Activated naive CD8-positive, alpha-beta T cell treated with anti-CD3 and anti-CD28 coated beads, Interleukin-2, amount 10 ng/mL, durations not matched to agents 7 days and 5 days (primary cell): Measurements from ENCODE around the gene CD209. TPM values are rescaled to one million over a fixed set of nuclear protein-coding genes. Genes with fewer than 3 reads are reported as not detected.
"Not testable (repeated sequence)": the region's sequence is repeated elsewhere in the genome, so short reads cannot be mapped to it uniquely, and the experiment has no call there.

Experiments
- ATAC-seq: fragments of 150-1000 bp; cut with Tn5 transposase; one replicate; pipeline ENCODE4 v1.10.0; 2021; ENCODE audit warnings: low read depth, moderate library complexity
- POLR2A ChIA-PET: fragments of 350-600 bp; sonication (Branson Sonifier 250); formaldehyde crosslinking; loops from one replicate; lab custom pipeline; 2021; ENCODE audit warnings: antibody characterized with exemption; lab: Charles Lee
- DNase-seq: peaks from one replicate; pipeline ENCODE4 v3.0.0; 2021
- H3K27ac Mint-ChIP-seq: one replicate; pipeline ENCODE4 v1.8.0; 2022; ENCODE audit warnings: mild to moderate bottlenecking, mixed read lengths
- H3K27me3 Mint-ChIP-seq: one replicate; pipeline ENCODE4 v1.8.0; 2022; ENCODE audit warnings: mild to moderate bottlenecking, moderate library complexity, mixed read lengths
- H3K36me3 Mint-ChIP-seq: one replicate; pipeline ENCODE4 v1.8.0; 2021; ENCODE audit warnings: mild to moderate bottlenecking, mixed read lengths
- H3K4me1 Mint-ChIP-seq: one replicate; pipeline ENCODE4 v1.8.0; 2021; ENCODE audit warnings: mixed read lengths
- H3K4me3 Mint-ChIP-seq: one replicate; pipeline ENCODE4 v1.8.0; 2022; ENCODE audit warnings: mild to moderate bottlenecking, moderate library complexity, mixed read lengths
- H3K9me3 Mint-ChIP-seq: one replicate; pipeline ENCODE4 v1.8.0; 2021; ENCODE audit warnings: mixed read lengths
- total RNA-seq, 2 experiments: library from RNA; stranded (reverse); gene quantifications; one replicate each; pipeline ENCODE4 v1.2.3, GENCODE V29; 2021

CD209 gene
- total RNA-seq, 2 experiments from 2014 or later: 0.19 to 0.62 TPM

GRCh38 chr19:7759156-7759555, 11.8 kb upstream of the CD209 start:
- peaks cover 5% of the 10 kb centered on the region for H3K27me3 Mint-ChIP-seq
- no peak overlapping the region for H3K27ac Mint-ChIP-seq
- peaks cover 5% of the 10 kb centered on the region for H3K36me3 Mint-ChIP-seq
- DNase-seq (no peak), ATAC-seq (no peak)
- H3K4me1 Mint-ChIP-seq: no peaks in the 10 kb centered on the region
- no peak overlapping the region for H3K4me3 Mint-ChIP-seq
- peaks cover 27% of the 10 kb centered on the region for H3K9me3 Mint-ChIP-seq
- POLR2A ChIA-PET: no interaction called here

- no peak overlapping the region for H3K27ac Mint-ChIP-seq
- POLR2A ChIA-PET: no interaction called here
- no peak for ATAC-seq
- peaks cover 5% of the 10 kb centered on the region for H3K36me3 Mint-ChIP-seq
- H3K4me1 Mint-ChIP-seq: no peaks in the 10 kb centered on the region
- peaks cover 32% of the 10 kb centered on the region for H3K9me3 Mint-ChIP-seq
- H3K4me3 Mint-ChIP-seq: no peak overlapping the region
- DNase-seq: no peak
- peaks cover 5% of the 10 kb centered on the region for H3K27me3 Mint-ChIP-seq
Observed at GRCh38 chr19:7757358-7757757, 10.0 kb upstream of the CD209 start.

- Mint-ChIP-seq H3K27me3 (peaks cover 5% of the 10 kb centered on the region), H3K27ac (no peak overlapping the region), H3K4me3 (no peak overlapping the region), H3K9me3 (peaks cover 31% of the 10 kb centered on the region), H3K4me1 (no peaks in the 10 kb centered on the region), H3K36me3 (peaks cover 5% of the 10 kb centered on the region)
- ATAC-seq (no peak), DNase-seq (no peak)
- POLR2A ChIA-PET: interaction anchor here (0.7 kb wide), 1 partner anchor 29 kb away, joined by 3 read pairs; no protein-coding TSS in a partner anchor
Observed at GRCh38 chr19:7756258-7756657, 8.9 kb upstream of the CD209 start.

- no peak for ATAC-seq
- H3K4me1 Mint-ChIP-seq: no peaks in the 10 kb centered on the region
- peaks cover 26% of the 10 kb centered on the region for H3K9me3 Mint-ChIP-seq
- peaks cover 4% of the 10 kb centered on the region for H3K36me3 Mint-ChIP-seq
- H3K4me3 Mint-ChIP-seq: no peak overlapping the region
- no peak overlapping the region for H3K27ac Mint-ChIP-seq
- peaks cover 5% of the 10 kb centered on the region for H3K27me3 Mint-ChIP-seq
- POLR2A ChIA-PET: no interaction called here
- DNase-seq: no peak
Observed at GRCh38 chr19:7751157-7751783, 3.9 kb upstream of the CD209 start.

- Mint-ChIP-seq H3K9me3 (peaks cover 18% of the 10 kb centered on the region), H3K4me1 (no peaks in the 10 kb centered on the region), H3K4me3 (no peak overlapping the region), H3K27me3 (no peaks in the 10 kb centered on the region), H3K36me3 (peaks cover 2% of the 10 kb centered on the region), H3K27ac (no peak overlapping the region)
- no peak for ATAC-seq
- POLR2A ChIA-PET: no interaction called here
- DNase-seq: no peak
Observed at GRCh38 chr19:7748756-7749155, 1.4 kb upstream of the CD209 start.

- H3K9me3 Mint-ChIP-seq: peaks cover 17% of the 10 kb centered on the region
- no peak for ATAC-seq
Observed at GRCh38 chr19:7748171-7748570, 837 bp upstream of the CD209 start.

GRCh38 chr19:7746306-7746705, 1.0 kb downstream of the CD209 start:
- H3K36me3 Mint-ChIP-seq, H3K4me1 Mint-ChIP-seq, DNase-seq, POLR2A ChIA-PET, ATAC-seq, H3K27me3 Mint-ChIP-seq, H3K27ac Mint-ChIP-seq, H3K4me3 Mint-ChIP-seq: not testable (repeated sequence)
- peaks cover 13% of the 10 kb centered on the region for H3K9me3 Mint-ChIP-seq

More at GRCh38 chr19:7748171-7748570, 837 bp upstream of the CD209 start:
- no peak overlapping the region for H3K27ac Mint-ChIP-seq
- H3K27me3 Mint-ChIP-seq: no peaks in the 10 kb centered on the region
- H3K4me3 Mint-ChIP-seq: no peak overlapping the region
- POLR2A ChIA-PET: no interaction called here
- DNase-seq: no peak
- no peaks in the 10 kb centered on the region for H3K4me1 Mint-ChIP-seq
- peaks cover 2% of the 10 kb centered on the region for H3K36me3 Mint-ChIP-seq

- H3K27ac Mint-ChIP-seq: no peak overlapping the region
- H3K4me1 Mint-ChIP-seq: no peaks in the 10 kb centered on the region
- ATAC-seq (no peak), DNase-seq (no peak)
- H3K4me3 Mint-ChIP-seq: no peak overlapping the region
- peaks cover 12% of the 10 kb centered on the region for H3K27me3 Mint-ChIP-seq
- POLR2A ChIA-PET: no interaction called here
- peaks cover 6% of the 10 kb centered on the region for H3K9me3 Mint-ChIP-seq
- no peaks in the 10 kb centered on the region for H3K36me3 Mint-ChIP-seq
Observed at GRCh38 chr19:7744871-7745650, 2.3 kb downstream of the CD209 start.

- peaks cover 12% of the 10 kb centered on the region for H3K27me3 Mint-ChIP-seq
- peaks cover 5% of the 10 kb centered on the region for H3K9me3 Mint-ChIP-seq
- peaks cover under 1% of the 10 kb centered on the region for H3K4me1 Mint-ChIP-seq
- no peak for DNase-seq
- H3K4me3 Mint-ChIP-seq: no peak overlapping the region
- H3K36me3 Mint-ChIP-seq: no peaks in the 10 kb centered on the region
- no peak overlapping the region for H3K27ac Mint-ChIP-seq
- ATAC-seq: no peak
- POLR2A ChIA-PET: no interaction called here
Observed at GRCh38 chr19:7744199-7744786, 3.0 kb downstream of the CD209 start.

- Mint-ChIP-seq H3K4me1 (peaks cover 2% of the 10 kb centered on the region), H3K27ac (no peak overlapping the region), H3K27me3 (peaks cover 12% of the 10 kb centered on the region), H3K9me3 (peaks cover 4% of the 10 kb centered on the region), H3K36me3 (no peaks in the 10 kb centered on the region), H3K4me3 (no peak overlapping the region)
- ATAC-seq: no peak
- POLR2A ChIA-PET: no interaction called here
- DNase-seq: no peak
Observed at GRCh38 chr19:7743425-7743841, 3.9 kb downstream of the CD209 start.

- Mint-ChIP-seq H3K4me3 (no peak overlapping the region), H3K4me1 (peaks cover 2% of the 10 kb centered on the region), H3K27me3 (peaks cover 12% of the 10 kb centered on the region), H3K9me3 (peaks cover 1% of the 10 kb centered on the region), H3K27ac (no peak overlapping the region), H3K36me3 (no peaks in the 10 kb centered on the region)
- DNase-seq: no peak
- POLR2A ChIA-PET: no interaction called here
- no peak for ATAC-seq
Observed at GRCh38 chr19:7742991-7743390, 4.3 kb downstream of the CD209 start.

GRCh38 chr19:7742575-7742974, 4.8 kb downstream of the CD209 start:
- POLR2A ChIA-PET: no interaction called here
- Mint-ChIP-seq H3K36me3 (no peaks in the 10 kb centered on the region), H3K4me1 (peaks cover 2% of the 10 kb centered on the region), H3K4me3 (no peak overlapping the region), H3K27me3 (peaks cover 12% of the 10 kb centered on the region), H3K9me3 (no peaks in the 10 kb centered on the region), H3K27ac (no peak overlapping the region)
- ATAC-seq: no peak
- DNase-seq: no peak

- Mint-ChIP-seq H3K27me3 (peaks cover 17% of the 10 kb centered on the region), H3K27ac (no peak overlapping the region), H3K4me3 (no peak overlapping the region), H3K4me1 (peaks cover 2% of the 10 kb centered on the region), H3K9me3 (no peaks in the 10 kb centered on the region), H3K36me3 (no peaks in the 10 kb centered on the region)
- no peak for DNase-seq
- POLR2A ChIA-PET: no interaction called here
- ATAC-seq: no peak
Observed at GRCh38 chr19:7740682-7741054, 6.7 kb downstream of the CD209 start.
